A172 (cell line): Measurements from ENCODE around the gene KIF20B. TPM values are rescaled to one million over a fixed set of nuclear protein-coding genes. Genes with fewer than 3 reads are reported as not detected.
"Not testable (repeated sequence)": the region's sequence is repeated elsewhere in the genome, so short reads cannot be mapped to it uniquely, and the experiment has no call there.

Experiments
- DNase-seq: peaks from one replicate; pipeline ENCODE4 v3.0.0-alpha.2; 2015; ENCODE audit warnings: low spot score
- total RNA-seq: library from RNA; depleted of rRNA; stranded (reverse); fragments of >200 nt; shearing (Covaris generic); gene quantifications from 2 replicates; pipeline ENCODE4 v1.2.3, GENCODE V29; 2014

KIF20B gene
- total RNA-seq, 1 experiment from 2014 or later, result 46.0 TPM

DNA sequence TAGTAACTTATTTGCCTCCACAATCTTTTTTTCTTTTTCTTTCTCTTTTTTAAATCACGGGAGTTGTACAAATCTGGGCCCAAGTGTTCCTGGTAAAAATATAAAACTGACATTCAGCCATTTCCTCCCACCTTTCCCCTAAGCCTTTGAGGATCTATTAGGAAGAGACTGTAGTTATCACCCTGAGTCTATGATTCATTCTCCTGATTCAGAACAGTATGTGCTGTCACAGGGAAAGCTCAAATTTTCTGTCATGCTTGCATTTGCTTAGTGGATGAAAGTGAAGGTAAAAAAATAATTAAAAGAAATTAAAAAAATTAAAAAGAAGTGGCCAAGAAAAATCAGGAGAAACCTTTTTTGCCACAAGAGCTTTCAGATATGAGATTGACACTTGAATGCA lies 71.7 kb downstream of the KIF20B start:
- DNase-seq, result no peak

DNA sequence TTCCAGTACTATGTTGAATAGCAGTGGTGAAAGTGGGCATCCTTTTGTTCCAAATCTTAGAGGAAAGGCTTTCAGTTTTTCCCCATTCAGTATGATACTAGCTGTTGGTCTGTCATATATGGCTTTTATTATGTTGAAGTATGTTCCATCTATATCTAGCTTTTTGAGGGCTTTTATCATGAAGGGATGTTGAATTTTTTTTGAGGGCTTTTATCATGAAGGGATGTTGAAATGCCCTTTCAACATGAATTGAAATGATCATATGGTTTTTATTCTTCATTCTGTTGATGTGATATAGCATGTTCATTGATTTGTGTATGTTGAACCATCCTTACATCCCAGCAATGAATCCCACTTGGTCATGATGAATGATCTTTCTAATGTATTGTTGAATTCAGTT lies 75.3 kb downstream of the KIF20B start:
- no peak for DNase-seq

DNA sequence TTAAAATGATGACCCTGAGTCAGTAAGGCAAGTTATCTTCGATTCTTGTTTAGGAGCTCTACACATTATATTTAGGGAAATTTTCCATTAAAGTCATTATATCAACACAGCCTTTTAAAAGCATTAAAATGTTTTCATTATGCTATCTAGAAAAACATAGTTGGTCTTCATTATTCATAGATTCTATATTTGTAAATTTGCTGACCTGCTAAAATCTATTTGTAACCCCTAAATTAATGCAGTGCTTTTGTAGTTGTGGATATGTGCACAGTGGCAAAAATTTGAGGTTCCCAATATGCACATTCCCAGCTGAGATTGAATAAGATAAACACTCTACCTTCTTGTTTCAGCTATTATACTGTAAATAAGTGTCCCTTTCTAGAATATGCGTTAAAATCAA lies 81.1 kb downstream of the KIF20B start:
- no peak for DNase-seq

DNA sequence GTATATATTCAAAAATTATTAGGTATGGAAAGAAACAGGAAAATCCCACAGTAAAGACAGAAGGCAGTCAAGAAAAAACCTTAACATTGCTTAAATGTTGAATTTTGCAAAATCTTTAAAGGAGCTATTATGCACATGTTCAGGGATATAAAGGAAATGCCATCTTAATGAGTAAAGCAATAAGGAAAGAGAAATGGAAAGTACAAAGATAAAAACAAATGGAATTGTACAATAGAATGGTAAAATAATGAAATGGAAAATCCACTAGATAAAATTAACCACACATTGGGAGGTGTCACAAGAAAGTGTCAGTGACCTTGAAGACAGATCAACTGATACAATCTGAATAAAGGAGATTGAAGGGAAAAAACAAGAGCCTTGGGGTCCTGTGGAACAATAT lies 82.0 kb downstream of the KIF20B start:
- DNase-seq, result no peak

DNA sequence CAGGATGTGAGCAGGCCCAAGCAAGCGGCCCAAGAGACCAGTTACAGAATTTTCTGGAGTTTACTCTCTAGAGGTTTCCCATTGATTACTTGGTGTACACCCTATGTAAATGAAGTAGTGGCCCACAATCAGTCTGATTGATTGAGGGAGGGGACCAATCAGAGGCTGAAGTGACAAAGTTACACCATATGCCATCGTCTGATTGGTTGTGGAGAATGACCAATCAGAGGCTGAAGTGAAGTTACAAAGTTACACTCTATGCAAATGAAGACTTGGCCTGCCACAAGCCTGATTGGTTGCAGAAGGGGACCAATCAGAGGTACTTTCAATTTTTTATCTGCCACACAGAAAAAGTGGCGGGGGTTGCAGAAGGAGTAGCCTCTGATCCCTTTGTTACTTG lies 83.7 kb downstream of the KIF20B start:
- peak; percentile 43 for DNase-seq

DNA sequence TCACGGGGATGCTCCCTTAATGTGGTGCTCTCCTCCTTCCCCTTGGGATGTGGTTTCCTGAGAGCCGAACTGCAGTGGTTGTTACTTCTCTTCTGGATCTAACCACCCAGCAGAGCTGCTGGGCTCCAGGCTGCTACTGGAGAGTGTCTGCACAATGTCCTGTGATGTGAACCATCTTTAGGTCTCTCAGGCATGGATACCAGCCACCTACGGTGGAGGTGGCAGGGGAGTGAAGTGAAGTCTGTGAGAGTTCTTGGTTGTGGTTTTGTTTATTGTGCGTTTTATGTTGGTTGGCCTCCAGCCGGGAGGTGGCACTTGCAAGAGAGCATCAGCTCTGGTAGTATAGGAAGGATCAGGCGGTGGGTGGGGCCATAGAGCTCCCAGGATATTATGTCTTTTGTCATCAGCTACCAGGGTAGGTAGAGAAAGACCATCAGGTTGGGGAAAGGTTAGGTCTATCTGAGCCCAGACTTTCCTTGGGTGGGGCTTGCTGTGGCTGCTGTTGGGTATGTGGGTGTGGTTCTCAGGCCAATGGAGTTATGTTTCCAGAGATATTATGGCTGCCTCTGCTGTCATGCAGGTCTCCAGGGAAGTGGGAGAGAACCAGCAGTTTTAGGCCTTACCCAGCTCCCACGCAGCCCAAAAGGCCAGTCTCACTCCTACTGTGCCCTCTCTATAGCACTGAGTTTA lies 87.9 kb downstream of the KIF20B start:
- no peak for DNase-seq

DNA sequence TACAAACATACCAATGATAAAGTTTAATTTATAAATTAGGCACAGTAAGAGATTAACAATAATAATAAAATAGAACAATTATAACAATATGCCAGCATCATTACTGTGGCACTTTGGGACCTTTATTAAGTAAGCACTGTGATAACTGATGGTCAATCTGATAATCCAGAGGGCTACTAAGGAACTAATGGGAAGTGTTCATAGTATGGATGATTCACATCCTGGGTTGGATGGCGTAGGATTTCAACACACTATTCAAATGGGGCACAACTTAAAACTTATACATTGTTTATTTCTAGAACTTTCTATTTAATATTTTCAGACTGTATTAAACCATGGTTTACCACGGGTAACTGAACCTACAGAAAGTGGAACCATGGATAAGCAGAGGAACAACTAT lies 90.8 kb downstream of the KIF20B start:
- no peak for DNase-seq

DNA sequence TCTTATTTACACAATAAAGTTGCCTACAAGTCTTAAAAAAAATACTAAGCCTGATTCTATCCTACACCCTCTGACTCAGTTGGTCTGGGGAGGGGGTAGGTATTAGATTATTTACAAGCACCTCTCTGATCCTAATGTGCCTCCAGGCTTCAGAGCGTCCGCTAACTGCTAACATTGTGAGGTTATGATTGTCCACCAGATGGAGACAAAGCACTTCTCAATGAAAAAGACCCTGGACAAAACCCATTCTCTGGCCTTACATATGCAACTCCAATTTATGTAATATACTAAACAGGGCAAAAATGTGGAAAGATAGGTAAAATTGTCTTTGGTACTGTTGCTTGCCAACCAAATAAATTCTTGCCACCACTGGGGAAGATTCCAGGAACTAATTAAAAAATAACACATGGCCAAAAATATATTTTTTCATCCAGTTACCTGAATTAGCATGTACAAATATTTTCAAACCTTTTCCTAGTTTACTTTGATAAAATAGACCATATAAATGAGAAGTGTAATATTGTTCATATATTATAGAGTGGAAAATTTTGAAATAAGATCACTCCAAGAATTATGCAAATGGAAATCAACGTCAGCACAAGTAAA lies 92.4 kb downstream of the KIF20B start:
- DNase-seq, result peak; percentile 77

DNA sequence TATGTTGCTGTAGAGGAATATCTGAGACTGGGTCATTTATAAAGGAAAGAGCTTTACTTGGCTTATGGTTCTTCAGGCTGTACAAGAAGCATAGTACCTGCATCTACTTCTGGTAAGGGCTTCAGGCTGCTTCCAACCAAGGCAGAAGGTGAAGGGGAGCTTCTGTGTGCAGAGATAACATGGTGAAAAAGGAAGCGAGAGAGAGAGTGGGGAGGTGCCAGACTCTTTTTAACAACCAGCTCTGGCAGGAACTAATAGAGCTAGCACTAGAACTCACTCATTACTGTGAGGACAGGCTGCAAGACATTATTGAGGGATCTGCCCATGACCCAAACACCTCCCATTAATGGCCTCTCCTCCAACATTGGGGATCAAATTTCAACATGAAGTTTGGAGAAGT lies 94.5 kb downstream of the KIF20B start:
- no peak for DNase-seq

DNA sequence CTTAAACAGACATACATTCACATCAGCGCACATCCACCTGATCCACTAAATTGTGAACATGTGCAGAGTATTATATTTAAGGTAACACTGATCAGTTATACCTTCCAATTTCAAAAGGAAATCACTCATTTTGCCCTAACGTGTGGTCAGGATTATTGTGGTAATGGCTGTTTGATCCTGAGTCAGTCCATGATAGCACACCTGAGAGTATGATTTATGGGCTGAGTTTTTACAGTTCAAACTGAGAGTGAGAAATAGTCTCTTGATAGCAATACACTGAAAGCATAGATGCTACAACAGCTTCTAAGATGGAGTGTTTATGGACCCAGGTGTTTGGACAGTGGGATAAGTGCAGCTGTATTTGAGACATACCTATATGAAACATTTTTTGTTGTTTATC lies 96.7 kb downstream of the KIF20B start:
- DNase-seq, result no peak

DNA sequence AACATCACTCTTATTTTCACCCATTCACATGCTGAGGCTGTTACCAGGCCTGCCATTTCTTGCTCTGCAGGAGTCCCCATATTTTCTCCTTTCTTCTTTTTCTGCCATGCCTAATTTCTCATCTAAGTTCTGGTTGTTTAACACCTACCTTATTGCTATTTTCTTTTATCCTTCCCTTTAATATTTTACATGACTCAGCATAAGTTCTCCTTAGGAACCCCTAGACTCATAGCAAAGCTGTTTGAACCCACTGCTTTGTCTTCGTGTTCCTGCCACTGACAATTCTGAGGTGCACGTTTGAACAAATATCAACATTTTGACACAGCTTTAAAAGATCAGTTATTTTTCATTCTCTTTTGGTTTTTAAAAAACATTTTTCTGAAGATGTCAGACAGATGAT lies 98.2 kb downstream of the KIF20B start:
- DNase-seq, result no peak

DNA sequence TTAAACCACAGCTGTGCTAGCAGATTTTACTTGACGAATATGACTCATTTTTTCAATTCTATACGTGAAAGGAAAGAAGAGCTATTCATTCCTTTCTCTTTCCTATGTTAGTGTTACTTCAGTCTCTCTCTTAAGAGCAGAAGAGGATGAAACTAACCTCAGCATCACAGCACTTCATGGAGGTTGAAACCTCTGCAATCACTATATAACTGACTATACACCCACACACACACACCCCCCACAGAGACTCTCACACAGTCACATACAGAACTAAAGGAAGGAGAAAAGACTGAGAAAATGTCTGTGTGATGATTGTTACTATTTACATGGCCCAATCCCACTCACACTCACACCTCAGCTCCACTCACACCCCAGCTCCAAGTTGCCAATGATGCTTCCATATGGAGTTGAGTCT lies 104.2 kb downstream of the KIF20B start:
- DNase-seq, result no peak

DNA sequence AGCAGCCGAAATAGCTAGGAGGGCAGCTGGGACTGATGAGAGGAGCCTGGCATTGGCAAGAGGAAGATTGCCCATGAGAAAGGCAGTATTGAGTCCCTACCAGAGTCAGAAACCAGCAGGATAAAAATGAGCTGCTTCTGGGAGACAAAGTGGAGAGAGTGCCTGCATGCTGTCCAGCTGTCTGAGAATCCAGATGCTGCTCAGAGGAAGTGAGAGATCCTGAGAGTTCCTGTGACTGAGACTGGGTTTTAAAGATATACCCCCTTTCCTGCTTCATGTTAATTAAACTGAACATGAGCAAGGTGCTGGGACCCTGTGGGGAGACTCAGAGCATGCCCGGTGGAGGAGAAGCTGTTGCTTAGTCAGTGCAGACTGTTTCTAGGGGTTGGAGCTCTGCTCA lies 107.5 kb downstream of the KIF20B start:
- DNase-seq, result no peak

DNA sequence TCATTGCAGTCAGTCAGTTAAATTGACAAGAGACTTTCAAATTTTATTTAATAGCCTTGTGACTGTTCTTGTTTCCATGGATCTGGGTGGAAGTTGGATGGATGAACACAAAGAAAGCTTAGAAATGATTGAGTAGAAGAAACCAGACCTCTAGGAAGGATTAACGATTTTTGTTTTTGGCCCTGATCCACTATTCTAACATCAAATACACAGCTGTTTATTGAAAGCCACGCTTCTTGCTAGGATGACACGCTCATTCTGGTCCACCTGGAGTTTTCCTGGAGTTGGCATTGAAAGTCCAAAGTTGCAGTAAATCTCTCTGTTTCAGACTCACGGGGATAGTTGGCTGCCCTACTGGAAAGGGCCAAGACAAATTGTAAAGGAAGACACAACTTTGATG lies 108.4 kb downstream of the KIF20B start:
- DNase-seq, result no peak

DNA sequence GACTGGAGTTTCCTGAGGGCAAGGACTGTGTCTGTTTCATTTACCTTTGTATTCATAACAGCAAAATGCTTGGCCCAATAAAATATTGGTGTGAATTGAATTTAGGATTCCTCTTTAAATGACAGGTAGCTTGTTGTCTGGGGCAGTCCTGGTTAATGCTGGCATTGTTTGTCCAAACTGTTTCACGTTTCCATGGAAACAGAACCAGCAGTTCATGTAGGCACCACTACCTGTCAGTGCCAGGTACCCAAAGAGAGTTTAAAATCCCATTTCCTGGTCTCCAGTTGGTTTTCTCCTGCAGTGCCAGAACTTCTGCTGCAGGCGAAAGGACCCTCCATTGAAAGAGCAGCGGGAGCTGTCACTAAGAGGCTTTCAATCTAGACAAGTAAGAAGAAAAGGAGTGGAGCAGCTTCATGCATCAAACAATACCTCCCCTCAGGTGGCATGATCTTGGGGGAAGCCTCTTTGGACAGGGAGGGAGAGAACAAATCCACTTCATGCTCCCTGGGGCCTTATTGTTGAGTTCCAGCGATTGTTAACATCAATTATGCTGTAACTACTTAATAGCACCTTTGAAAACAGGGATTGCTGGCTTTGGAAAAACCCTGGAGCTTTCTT lies 109.6 kb downstream of the KIF20B start:
- DNase-seq, result no peak

DNA sequence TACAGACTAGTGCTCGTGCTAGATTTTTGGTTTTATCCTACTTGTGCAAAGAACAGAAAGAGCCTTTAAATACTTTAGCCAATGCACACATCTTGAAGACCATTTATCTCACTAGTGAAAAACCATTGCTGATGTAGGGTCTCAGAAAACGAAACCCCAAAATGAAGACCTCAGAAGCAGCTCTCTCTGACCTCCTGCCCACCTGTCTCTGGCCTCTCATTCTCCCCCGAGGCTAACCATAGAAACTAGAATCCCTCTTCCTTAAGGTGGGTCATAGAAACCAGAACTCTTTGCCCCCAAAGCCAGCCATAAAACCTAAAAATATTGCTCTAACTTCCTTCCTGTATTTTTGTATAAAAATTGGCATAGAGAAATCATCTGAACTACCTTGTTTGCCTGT lies 112.2 kb downstream of the KIF20B start:
- no peak for DNase-seq

DNA sequence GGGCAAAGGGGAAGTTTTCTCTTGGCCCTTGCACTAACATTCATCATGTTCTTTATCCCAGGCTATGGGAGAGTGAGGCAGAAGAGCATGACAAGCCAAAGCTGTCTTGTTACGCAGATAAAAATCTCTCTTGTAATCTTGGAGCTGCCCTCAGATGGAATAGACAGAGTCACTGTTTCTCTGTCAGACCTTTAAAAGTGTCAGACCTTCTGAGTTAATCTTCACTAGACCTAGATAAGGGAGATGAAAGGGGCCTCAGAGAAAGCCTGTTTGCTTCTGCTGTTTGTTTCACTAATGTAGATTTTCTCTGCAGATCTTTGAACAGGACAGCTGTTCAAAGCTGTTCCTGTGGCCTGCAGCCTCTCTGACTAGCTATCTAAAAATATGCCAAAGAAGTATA lies 112.9 kb downstream of the KIF20B start:
- DNase-seq, result no peak

DNA sequence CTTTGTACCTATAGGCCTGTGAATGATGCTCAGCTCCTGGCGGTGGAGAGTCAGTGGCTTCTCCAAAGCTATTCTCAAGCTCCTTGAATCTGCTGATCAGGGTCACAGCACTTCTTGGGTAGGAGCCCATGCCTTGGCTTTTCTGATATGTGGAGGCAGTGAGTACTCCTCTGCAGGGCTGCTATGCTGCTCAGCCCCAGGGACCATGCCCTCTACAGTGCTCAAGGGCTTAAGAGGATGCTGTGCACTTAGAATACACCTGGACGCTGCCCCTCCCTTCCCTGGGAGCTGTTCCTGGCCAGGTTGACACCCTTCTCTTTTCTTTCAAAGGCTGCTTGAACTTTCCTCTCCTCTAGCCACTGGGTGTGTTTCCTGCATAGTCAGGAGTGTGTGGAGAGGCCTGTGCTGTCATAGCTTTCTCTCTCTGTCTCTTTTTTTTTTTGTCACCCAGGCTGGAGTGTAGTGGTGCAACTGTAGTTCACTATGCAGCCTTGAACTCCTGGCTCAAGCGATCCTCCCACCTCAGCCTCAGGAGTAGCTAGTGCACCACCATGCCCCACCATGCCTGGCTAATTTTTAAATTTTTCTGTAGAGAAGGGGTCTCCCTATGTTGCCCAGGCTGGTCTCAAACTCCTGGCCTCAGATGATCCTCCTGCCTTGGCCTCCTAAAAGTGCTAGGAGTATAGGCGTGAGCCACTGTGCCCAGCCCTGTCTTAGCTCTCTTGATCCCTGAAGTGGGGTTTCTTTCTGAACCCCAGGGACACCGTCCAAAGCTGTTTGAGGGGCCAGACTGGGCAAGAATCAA lies 113.9 kb downstream of the KIF20B start:
- DNase-seq, result no peak

DNA sequence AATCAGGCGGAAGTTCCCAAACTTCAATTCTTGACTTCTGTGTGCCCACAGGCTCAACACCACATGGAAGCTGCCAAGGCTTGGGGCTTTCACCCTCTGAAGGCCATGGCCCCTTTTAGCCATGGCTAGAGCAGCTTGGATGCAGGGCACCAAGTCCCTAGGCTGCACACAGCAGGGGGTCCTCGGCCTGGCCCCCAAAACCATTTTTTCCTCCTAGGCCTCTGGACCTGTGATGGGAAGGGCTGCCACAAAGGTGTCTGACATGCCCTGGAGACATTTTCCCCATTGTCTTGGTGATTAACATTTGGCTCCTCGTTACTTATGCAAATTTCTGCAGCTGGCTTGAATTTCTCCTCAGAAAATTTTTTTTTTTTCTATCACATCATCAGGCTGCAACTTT lies 117.6 kb downstream of the KIF20B start:
- DNase-seq, result not testable (repeated sequence)
